ENCODE measurements around the gene ZNF182.
"Not testable (repeated sequence)": the region's sequence is repeated elsewhere in the genome, so short reads cannot be mapped to it uniquely, and the experiment has no call there.

Gene ZNF182

DNA sequence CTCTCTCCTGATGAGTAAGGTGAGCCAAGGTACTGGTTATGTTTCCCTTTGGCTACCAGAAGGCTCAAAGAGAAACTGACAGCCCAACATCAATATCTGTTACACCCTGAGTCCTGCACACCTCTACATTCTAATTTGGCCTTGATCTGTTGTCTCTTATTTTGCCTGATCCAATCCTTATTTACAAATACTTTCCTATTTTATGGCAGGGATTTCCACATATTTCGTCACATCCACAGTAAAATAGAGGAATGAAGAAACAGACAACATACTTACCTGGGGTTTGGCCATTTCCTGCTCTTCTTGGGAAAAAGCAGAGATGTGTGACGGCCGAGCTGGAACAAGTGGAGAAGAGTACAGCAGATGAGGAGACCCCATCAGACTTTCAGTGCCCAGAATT, 1.5 kb downstream of the ZNF182 start:
- no peaks in the 10 kb centered on the region for H3K4me1 ChIP-seq (ENCODE audit: control insufficient read depth, insufficient read depth, low read length, poor library complexity, severe bottlenecking)
- no CpG with 5 or more reads among the region's 3 CpGs for WGBS, 2 experiments (ENCODE audit: insufficient coverage in 2 of 2)
- no peaks in the 10 kb centered on the region for H3K9me3 ChIP-seq (ENCODE audit: control insufficient read depth, low read length)
- H3K36me3 ChIP-seq (ENCODE audit: control insufficient read depth, insufficient read depth, low read length), result peaks cover 18% of the 10 kb centered on the region
- no peak overlapping the region for H3K4me3 ChIP-seq (ENCODE audit: extremely low read depth, insufficient read depth, low read length, poor library complexity, severe bottlenecking)
- H3K27ac ChIP-seq (ENCODE audit: low read depth, low read length, severe bottlenecking), result no peak overlapping the region

DNA sequence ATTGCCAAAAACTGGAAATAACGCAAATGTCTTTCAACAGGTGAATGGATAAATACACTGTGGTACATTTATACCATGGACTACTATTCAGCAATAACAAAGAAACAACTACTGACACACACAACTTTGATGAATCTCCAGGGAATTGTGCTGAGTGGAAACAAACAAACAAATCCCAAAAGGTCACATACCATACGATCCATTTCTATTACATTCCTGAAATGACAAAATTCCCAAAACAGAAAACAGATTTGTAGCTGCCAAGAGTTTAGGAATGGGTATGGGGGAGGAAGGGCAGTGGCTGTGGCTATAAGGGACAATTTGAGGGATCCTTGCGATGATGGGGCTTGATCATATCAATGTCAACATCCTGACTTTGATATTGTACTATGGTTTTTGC, 2.5 kb downstream of the ZNF182 start:
- no CpG with 5 or more reads among the region's 3 CpGs for WGBS, 2 experiments (ENCODE audit: insufficient coverage in 2 of 2)
- no peak overlapping the region for H3K27ac ChIP-seq (ENCODE audit: low read depth, low read length, severe bottlenecking)
- no peak overlapping the region for H3K4me3 ChIP-seq (ENCODE audit: extremely low read depth, insufficient read depth, low read length, poor library complexity, severe bottlenecking)
- H3K4me1 ChIP-seq (ENCODE audit: control insufficient read depth, insufficient read depth, low read length, poor library complexity, severe bottlenecking), result no peaks in the 10 kb centered on the region
- H3K36me3 ChIP-seq (ENCODE audit: control insufficient read depth, insufficient read depth, low read length), result peaks cover 22% of the 10 kb centered on the region
- H3K9me3 ChIP-seq (ENCODE audit: control insufficient read depth, low read length), result no peaks in the 10 kb centered on the region

DNA sequence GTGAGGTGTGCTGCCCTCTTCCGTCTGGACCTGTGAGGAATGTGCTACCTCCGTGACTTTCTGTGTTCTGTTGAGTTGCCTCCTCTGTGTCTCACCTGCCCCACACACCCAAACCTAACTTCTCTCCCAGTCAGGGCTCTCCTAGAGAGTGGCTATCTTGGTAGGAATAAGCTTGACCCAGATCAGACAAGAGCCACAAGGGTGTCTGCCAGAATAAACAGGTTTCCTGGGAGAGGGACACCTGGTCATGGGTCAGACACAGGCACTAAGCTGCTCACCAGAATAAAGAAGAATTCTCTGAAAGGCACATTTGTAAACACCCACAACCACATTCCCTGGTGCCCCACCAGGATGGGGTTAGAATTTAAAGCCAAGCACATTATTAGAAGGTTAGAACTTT, 11.1 kb downstream of the ZNF182 start:
- no CpG with 5 or more reads among the region's 2 CpGs for WGBS, 2 experiments (ENCODE audit: insufficient coverage in 2 of 2)
- Histone ChIP-seq H3K9me3 (ENCODE audit: control insufficient read depth, low read length) (peaks cover 5% of the 10 kb centered on the region), H3K27ac (ENCODE audit: low read depth, low read length, severe bottlenecking) (no peak overlapping the region), H3K4me3 (ENCODE audit: extremely low read depth, insufficient read depth, low read length, poor library complexity, severe bottlenecking) (no peak overlapping the region), H3K4me1 (ENCODE audit: control insufficient read depth, insufficient read depth, low read length, poor library complexity, severe bottlenecking) (no peaks in the 10 kb centered on the region), H3K36me3 (ENCODE audit: control insufficient read depth, insufficient read depth, low read length) (peaks cover 49% of the 10 kb centered on the region)

DNA sequence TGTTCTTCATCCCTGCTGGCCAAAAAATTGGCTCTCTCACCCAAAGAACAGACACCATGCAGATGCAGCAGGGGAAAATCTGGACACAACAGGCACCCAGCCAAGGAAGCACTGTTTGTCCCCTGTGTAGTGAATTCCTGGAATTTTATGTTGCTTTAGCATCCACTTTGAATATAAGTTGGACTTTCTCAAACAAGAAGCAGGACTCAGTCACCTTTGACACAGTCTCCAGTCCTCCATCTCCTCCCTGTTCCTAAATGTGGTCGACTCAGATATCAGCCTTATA, 11.8 kb downstream of the ZNF182 start:
- no peak overlapping the region for H3K4me3 ChIP-seq (ENCODE audit: extremely low read depth, insufficient read depth, low read length, poor library complexity, severe bottlenecking)
- H3K27ac ChIP-seq (ENCODE audit: low read depth, low read length, severe bottlenecking), result no peak overlapping the region
- no CpG with 5 or more reads among the region's 1 CpG for WGBS, 2 experiments (ENCODE audit: insufficient coverage in 2 of 2)
- H3K9me3 ChIP-seq (ENCODE audit: control insufficient read depth, low read length), result peaks cover 5% of the 10 kb centered on the region
- H3K4me1 ChIP-seq (ENCODE audit: control insufficient read depth, insufficient read depth, low read length, poor library complexity, severe bottlenecking), result no peaks in the 10 kb centered on the region
- peaks cover 54% of the 10 kb centered on the region for H3K36me3 ChIP-seq (ENCODE audit: control insufficient read depth, insufficient read depth, low read length)

DNA sequence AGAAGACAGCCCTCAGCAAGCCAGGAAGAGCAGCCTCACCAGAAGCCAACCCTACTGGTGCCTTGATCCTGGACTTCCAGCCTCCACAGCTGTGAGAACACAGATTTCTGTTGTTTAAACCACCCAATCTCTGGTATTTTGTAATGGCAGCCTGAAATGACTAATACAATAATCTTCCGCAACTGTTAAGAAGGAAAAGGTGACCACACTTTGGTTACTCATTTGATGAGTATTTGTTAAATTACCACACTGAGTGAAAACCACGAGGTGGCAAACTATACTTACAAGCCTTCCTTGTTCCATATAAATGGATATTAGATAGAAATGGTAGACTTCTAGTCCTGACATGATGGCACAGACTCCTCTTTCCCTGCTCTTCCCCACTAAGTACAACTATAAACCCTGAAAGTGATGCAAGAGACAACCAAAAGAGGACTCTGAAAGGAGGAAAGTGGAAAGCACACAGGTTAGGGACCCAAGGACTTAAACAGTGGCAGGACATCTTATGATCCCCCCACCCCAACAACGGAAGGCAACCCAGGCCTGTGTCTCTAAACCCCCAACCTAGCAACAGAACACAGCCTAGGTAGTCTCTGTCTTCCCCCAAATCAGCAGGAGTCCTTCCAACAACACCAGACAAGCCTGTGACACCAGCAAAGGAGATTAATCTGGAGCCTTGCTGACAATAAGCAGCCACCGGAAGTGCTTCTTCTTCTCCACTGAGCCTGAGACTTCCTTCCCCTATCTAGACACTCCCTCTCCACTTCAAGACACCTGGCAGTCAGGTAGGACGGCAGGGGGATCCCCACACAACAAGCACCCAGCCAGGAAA, 12.3 kb downstream of the ZNF182 start:
- Histone ChIP-seq H3K9me3 (ENCODE audit: control insufficient read depth, low read length) (peaks cover 5% of the 10 kb centered on the region), H3K27ac (ENCODE audit: low read depth, low read length, severe bottlenecking) (no peak overlapping the region), H3K4me1 (ENCODE audit: control insufficient read depth, insufficient read depth, low read length, poor library complexity, severe bottlenecking) (no peaks in the 10 kb centered on the region), H3K36me3 (ENCODE audit: control insufficient read depth, insufficient read depth, low read length) (peaks cover 57% of the 10 kb centered on the region), H3K4me3 (ENCODE audit: extremely low read depth, insufficient read depth, low read length, poor library complexity, severe bottlenecking) (no peak overlapping the region)
- no CpG with 5 or more reads among the region's 5 CpGs for WGBS, 2 experiments (ENCODE audit: insufficient coverage in 2 of 2)

DNA sequence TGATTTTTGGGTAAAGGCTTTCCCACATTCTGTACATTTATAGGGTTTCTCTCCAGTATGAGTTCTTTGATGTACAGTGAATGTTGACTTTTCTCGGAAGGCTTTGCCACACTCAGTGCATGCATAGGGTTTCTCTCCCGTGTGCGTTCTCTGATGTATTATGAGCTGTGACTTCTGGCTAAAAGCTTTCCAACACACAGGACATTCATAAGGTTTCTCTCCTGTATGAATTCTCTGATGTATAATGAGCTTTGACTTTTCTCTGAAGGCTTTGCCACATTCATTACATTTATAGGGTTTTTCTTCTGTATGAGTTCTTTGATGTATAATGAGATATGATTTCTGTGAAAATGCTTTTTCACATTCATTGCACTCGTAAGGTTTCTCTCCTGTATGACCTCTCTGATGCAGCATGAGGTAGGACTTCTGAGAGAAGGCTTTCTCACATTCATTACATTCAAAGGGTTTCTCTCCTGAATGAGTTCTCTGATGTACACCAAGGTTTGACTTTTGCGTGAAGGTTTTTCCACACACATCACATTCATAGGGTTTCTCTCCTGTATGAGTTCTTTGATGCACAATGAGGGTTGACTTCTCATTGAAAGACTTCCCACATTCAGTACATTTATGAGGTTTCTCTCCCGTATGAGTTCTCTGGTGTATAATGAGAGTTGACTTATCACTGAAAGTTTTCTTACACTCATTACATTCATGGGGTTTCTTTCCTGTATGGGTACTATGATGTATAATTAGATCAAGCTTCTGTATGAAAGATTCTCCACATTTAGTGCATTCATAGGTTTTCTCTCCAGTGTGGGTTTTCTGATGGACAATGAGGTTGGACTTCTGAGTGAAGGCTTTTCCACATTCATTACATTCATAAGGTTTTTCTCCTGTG, 27.3 kb downstream of the ZNF182 start:
- Histone ChIP-seq H3K27ac (ENCODE audit: low read depth, low read length, severe bottlenecking) (no peak overlapping the region), H3K4me3 (ENCODE audit: extremely low read depth, insufficient read depth, low read length, poor library complexity, severe bottlenecking) (no peak overlapping the region), H3K4me1 (ENCODE audit: control insufficient read depth, insufficient read depth, low read length, poor library complexity, severe bottlenecking) (no peaks in the 10 kb centered on the region), H3K9me3 (ENCODE audit: control insufficient read depth, low read length) (peaks cover 33% of the 10 kb centered on the region), H3K36me3 (ENCODE audit: control insufficient read depth, insufficient read depth, low read length) (peaks cover 67% of the 10 kb centered on the region)
- WGBS, 2 experiments (ENCODE audit: insufficient coverage in 2 of 2), result no CpG with 5 or more reads among the region's 6 CpGs

DNA sequence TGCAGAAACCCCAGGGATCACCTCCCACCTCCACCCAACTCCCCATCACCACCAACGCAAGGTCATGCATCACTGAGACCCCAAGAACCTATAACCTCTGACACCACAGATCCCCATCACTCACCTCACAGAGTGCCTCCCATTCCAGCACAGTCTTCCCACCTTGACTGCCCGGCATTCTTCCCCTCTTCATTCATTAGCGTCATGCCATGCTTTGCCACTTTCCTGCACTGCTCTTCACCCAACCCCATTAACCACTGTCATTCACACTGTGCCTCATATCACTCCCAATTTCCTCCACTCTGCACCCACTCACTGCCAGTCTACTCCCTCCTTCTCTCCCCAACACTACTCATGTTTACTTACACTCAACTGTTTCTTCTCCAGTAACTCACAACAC, 30.6 kb downstream of the ZNF182 start:
- Histone ChIP-seq H3K9me3 (ENCODE audit: control insufficient read depth, low read length) (peaks cover 30% of the 10 kb centered on the region), H3K36me3 (ENCODE audit: control insufficient read depth, insufficient read depth, low read length) (peaks cover 41% of the 10 kb centered on the region), H3K4me1 (ENCODE audit: control insufficient read depth, insufficient read depth, low read length, poor library complexity, severe bottlenecking) (no peaks in the 10 kb centered on the region), H3K4me3 (ENCODE audit: extremely low read depth, insufficient read depth, low read length, poor library complexity, severe bottlenecking) (no peak overlapping the region), H3K27ac (ENCODE audit: low read depth, low read length, severe bottlenecking) (no peak overlapping the region)
- 84 to 100% methylated on average over 2 to 3 of the region's 3 CpGs for WGBS, 2 experiments (ENCODE audit: insufficient coverage in 2 of 2)

DNA sequence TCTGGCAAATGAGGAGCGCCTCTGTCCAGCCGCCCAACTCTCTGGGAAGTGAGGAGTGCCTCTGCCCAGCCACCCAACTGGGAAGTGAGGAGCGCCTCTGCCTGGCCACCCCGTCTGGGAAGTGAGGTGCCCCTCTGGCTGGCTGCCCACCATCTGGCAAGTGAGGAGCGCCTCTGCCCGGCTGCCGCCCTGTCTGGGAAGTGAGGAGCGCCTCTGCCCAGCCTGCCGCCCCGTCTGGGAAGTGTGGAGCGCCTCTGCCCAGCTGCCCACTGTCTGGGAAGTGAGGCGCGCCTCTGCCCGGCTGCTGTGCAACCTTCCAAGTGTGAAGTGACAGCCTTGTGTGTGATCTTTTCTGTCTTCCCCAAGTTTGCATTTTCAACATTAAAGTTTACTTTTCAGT, 38.3 kb downstream of the ZNF182 start:
- H3K4me3 ChIP-seq (ENCODE audit: extremely low read depth, insufficient read depth, low read length, poor library complexity, severe bottlenecking); H3K4me1 ChIP-seq (ENCODE audit: control insufficient read depth, insufficient read depth, low read length, poor library complexity, severe bottlenecking); H3K36me3 ChIP-seq (ENCODE audit: control insufficient read depth, insufficient read depth, low read length); H3K27ac ChIP-seq (ENCODE audit: low read depth, low read length, severe bottlenecking); H3K9me3 ChIP-seq (ENCODE audit: control insufficient read depth, low read length): not testable (repeated sequence)
- WGBS, 2 experiments (ENCODE audit: insufficient coverage in 2 of 2), result 94% methylated on average over 3 of the region's 14 CpGs; no CpG with 5 or more reads in 1 of the 2 experiments

DNA sequence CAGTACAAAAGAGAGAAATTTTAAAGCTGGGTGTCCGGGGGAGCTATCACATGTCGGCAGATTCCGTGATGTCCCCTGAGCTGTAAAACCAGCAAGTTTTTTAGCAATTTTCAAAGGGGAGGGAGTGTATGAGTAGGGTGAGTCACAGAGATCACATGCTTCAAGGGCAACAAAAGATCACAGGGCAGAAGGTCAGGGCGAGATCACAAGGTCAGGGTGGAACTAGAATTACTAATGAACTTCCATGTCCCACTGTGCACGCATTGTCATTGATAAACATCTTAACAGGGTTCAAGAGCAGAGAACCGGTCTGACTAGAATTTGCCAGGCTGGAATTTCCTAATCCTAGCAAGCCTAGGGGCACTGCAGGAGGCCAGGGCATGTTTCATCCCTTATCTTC, 42.0 kb downstream of the ZNF182 start:
- H3K4me3 ChIP-seq (ENCODE audit: extremely low read depth, insufficient read depth, low read length, poor library complexity, severe bottlenecking); H3K36me3 ChIP-seq (ENCODE audit: control insufficient read depth, insufficient read depth, low read length); H3K27ac ChIP-seq (ENCODE audit: low read depth, low read length, severe bottlenecking); H3K4me1 ChIP-seq (ENCODE audit: control insufficient read depth, insufficient read depth, low read length, poor library complexity, severe bottlenecking); H3K9me3 ChIP-seq (ENCODE audit: control insufficient read depth, low read length): not testable (repeated sequence)
- WGBS, 2 experiments (ENCODE audit: insufficient coverage in 2 of 2), result 96 to 97% methylated on average over 3 to 4 of the region's 6 CpGs

DNA sequence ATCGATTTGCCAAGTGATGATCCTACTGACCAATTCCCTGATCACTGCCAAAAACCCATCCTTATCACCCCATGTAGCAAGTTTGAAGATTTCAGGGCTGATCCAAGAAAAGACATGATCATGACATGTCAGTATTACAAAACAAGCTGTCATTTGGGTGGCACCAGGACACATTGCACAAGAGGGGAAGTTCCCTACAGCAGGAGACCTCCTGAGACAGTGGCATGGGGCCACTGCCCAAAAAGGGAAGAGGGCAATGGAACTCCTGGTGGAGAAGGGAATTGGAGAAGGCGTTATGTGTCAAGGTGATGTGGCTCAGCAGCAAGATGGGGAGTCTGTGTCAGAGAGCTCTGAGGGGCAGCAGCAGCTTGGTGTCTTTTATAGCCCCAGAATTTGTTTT, 43.4 kb downstream of the ZNF182 start:
- Histone ChIP-seq H3K4me3 (ENCODE audit: extremely low read depth, insufficient read depth, low read length, poor library complexity, severe bottlenecking) (no peak overlapping the region), H3K27ac (ENCODE audit: low read depth, low read length, severe bottlenecking) (no peak overlapping the region), H3K36me3 (ENCODE audit: control insufficient read depth, insufficient read depth, low read length) (no peaks in the 10 kb centered on the region), H3K4me1 (ENCODE audit: control insufficient read depth, insufficient read depth, low read length, poor library complexity, severe bottlenecking) (no peaks in the 10 kb centered on the region), H3K9me3 (ENCODE audit: control insufficient read depth, low read length) (no peaks in the 10 kb centered on the region)
- WGBS, 2 experiments (ENCODE audit: insufficient coverage in 2 of 2), result 80 to 100% methylated on average over 1 to 2 of the region's 2 CpGs

Data from mesodermal cell (in vitro differentiated cells).